GM21723 (cell line): ENCODE measurements around the gene KLF11.

ENCODE experiments used
- ATAC-seq: cut with Tn5 transposase; IDR thresholded peaks from one replicate; pipeline ENCODE4 v1.9.1; 2021; ENCODE audit warnings: mild to moderate bottlenecking, moderate library complexity; ENCODE audit not compliant: unreplicated experiment

The KLF11 gene

DNA sequence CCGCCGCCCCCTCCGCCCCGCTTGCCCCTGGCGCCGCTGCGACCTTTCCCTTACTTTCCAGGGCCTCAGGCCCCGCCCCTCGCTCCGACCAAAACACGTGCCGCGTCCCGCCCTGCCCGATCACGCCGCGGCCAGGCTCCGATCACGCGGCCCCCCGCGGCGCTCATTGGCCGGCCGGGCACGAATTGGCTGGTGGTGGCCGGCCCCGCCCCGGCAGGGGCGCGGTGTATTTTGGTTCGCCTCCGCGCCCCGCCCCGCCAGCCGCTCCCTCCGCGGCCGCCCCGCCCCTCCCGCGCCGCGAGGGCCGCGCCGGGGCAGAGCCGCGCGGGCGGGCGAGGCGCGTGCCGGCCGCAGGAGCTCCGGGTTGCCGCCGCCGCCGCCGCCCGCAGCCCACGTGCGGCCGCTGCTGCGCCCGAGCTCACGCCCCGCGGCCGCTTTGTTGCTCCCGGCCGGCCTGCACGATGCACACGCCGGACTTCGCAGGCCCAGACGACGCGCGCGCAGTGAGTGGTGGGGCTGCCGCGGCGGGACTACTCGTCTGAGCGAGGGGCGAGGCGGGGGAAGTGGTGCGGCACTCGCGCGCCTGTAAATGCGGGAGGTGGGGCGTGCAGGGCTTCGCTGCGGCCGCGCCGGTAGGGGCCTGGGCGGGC lies at the start of gene KLF11:
Gene KLF11, plus strand, starts transcription at position 295 of the 650 bp plus-strand sequence. Its CDS starts 167 bp downstream, at position 462.
- peak; percentile 64 for ATAC-seq

DNA sequence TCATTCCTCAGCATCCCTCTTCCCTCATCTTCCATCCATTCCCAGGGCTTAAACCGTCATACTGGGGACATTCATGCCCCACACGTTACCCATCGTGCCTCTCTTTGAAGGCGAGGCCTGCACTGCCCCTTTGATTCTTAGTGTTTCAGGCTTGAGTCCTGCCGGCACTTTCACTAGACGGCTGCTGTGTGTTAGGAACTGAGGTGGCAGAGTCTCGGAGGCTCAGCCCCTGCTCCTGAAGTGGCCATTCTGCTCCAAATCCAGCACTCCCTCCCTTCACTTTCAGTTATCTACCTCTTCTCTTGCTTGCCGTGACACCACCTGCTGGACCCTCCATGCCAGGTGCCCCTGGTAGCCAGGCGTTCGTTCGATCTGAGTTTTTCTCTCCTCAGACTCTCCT lies 48.9 kb upstream of the KLF11 start:
- no peak for ATAC-seq

DNA sequence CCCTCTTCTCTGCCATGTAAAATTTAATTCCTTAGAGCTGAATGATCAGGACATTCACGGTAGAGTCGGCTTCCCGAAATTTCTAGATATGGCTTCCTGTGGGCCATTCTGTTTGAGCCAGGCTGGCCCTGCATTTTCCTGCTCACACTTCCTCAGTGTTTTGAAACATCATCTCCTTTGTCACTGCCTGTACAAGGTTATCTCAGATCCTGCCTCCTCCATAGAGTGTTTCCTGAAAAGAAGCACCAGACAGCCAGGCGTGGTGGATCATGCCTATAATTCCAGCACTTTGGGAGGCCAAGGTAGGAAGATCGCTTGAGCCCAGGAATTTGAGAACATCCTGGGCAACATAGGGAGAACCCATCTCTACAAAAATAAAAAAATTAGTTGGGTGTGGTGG lies 48.3 kb upstream of the KLF11 start:
- no peak for ATAC-seq

DNA sequence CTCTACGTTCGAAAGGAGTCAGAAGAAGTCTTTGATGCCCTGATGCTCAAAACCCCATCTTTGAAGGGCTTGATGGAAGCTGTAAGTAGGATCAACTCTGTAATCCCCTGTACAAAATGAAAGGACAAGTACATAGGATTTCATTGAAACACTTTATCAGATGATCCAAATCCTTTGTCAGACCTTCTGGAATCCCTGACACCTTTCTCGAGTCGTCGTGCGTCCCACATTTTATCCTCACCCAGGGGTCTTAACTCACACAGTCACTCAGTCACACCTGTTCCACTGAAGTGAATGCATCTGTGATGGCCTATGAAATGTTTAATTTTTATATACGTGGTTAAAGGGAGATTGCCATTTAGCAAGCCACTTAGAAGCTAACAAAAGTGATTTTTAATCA lies 47.0 kb upstream of the KLF11 start:
- no peak for ATAC-seq

DNA sequence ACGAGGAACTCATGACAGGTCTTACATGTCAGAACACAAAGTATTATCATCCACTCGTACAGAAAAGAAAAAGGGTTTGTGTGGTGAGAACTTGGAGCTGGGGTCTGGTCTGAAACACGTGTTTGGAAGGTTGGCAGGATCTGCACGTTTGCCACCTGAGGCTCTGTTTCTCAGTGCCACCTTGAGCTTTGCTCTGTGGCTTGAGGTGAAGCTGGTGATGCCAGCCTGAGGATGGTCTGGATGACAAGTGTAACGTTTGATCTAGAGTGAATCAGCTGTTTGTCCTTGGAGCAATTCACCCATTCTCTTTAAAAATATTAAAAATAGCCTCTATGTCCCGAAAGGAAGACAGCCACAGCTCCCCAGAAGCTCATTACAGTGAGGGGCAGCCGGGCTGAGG lies 45.4 kb upstream of the KLF11 start:
- ATAC-seq: no peak

GRCh38 chr2:9998916-9999654 lies 44.3 kb upstream of the KLF11 start:
- no peak for ATAC-seq

DNA sequence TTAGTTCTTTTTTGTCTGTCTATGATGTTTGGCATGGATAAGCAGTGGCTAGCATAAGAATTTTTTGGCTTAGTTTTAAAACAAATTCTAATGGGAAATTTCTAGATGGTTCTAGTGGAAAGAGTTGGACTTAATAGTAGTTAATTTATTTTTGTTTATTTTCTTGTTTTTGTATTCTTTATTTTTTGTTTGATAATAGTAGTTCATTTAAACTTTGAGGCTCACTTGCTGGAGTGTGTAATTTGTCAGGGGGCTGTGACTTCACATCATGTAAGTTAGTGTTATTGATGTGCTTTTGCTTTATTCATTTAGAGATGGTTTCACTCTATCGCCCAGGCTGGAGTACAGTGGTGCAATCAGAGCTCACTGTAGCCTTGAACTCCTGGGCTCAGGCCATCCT lies 43.7 kb upstream of the KLF11 start:
- no peak for ATAC-seq

DNA sequence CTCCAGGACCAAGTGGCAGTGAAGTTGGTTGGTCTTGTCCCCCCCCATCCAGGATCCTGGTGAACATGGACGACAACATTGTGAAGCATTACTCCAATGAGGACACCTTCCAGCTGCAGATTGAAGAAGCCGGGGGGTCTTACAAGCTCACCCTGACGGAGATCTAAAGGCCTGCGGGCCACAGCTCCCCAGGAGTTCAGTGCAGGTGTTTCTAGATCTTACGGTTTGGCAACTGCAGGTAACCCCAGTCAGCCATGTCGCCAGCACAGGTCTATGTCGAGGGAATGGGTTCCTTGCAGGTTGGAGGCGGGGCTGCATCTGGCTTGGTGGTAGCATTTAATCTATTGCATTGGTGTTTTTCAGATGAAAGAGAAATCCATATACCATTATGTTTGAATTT lies 42.8 kb upstream of the KLF11 start:
- ATAC-seq: no peak

GRCh38 chr2:10001586-10001985 lies 41.8 kb upstream of the KLF11 start:
- ATAC-seq: no peak

- no peak for ATAC-seq
Measured at GRCh38 chr2:10002109-10002508, 41.2 kb upstream of the KLF11 start.

- no peak for ATAC-seq
Measured at GRCh38 chr2:10002681-10003080, 40.7 kb upstream of the KLF11 start.

DNA sequence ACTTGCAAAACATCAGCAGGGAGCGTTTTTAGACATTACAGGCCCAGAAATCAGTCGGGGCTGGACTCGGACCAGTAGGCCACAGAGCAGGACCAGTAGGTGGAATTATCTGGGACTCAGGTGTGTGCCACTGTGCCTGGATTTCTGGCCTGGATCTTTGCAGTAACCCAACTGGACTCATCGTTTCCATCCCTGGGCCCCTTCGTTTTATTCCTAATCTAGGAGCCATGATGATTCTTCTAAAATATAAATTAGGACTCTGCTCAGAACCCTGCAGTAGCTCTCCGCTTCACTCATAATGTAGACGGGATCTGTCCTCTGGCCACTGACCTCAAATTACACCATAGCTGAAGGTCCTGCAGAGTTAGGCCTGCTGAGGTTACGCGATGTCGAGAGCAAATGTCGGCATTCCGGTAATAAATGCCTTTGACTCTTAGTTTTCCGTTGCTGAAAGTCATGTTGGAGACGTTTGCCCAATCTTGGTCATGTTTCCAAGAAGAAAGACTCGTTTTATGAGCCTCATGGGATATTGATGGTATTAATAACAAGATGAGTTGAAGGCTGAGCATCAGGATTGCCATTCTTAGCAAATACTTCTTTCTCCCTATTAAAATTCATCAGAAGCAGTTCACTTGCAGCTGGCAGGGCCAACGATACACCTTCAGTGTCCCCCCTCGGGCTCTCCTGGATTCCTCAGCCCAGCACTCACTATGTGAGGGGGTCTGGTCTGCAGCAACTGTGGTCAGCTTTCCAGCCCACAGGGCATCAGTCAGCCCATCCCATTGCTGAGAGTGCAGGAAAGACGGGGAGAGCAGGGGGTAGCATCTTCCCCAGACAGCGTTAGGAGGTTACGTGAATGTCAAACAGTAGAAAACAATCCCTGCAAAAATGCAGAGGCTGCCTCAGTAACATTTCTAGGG lies 39.9 kb upstream of the KLF11 start:
- no peak for ATAC-seq

- ATAC-seq: no peak
Measured at GRCh38 chr2:10004401-10004800, 38.9 kb upstream of the KLF11 start.

- no peak for ATAC-seq
Measured at GRCh38 chr2:10004836-10005235, 38.5 kb upstream of the KLF11 start.

DNA sequence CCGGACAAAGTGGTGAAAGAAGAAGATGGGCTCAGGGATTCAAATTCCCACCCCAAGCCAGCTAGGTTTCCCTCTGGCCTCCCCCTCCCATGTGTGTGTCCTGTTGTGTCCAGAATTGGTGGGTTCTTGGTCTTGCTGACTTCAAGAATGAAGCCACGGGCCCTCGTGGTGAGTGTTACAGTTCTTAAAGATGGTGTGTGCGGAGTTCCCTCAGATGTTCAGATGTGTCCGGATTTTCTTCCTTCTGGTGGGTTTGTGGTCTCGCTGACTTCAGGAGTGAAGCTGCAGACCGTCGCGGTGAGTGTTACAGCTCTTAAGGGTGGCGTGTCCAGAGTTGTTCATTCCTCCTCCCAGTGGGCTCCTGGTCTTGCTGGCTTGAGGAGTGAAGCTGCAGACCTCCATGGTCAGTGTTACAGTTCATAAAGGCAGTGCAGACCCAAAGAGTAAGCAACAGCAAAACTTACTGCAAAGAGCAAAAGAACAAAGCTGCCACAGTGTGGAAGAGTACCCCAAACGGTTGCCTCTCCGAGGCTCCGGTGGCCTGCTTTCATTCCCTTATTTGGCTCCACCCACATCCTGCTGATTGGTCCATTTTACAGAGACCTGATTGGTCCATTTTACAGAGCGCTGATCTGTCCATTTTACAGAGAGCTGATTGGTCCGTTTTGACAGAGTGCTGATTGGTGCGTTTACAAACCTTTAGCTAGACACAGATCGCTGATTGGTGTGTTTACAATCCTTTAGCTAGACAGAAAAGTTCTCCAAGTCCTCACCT lies 37.7 kb upstream of the KLF11 start:
- ATAC-seq: no peak

- no peak for ATAC-seq
Measured at GRCh38 chr2:10006236-10007161, 36.9 kb upstream of the KLF11 start.

GRCh38 chr2:10007435-10007834 lies 35.9 kb upstream of the KLF11 start:
- no peak for ATAC-seq

GRCh38 chr2:10007921-10008808 lies 35.2 kb upstream of the KLF11 start:
- ATAC-seq: no peak

DNA sequence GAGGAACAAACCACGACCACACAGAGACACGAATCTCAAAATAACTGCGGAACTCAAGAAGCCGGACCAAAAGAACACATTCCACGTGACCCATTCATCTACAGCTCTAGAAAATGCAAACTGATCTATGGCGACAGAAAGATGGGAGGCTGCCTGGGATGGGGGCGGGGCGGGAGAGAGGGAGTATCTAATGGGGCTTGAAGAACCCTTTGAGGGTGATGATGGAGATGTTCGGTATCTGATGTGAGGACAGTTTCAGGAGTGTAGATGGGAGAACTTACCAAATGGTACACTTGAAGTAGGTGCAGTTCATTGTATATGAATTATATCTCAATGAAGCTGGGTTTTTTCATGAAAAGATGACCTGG lies 34.6 kb upstream of the KLF11 start:
- no peak for ATAC-seq
